SK-N-SH treated with all-trans-retinoic acid at 6 μM for 48 hours (cell line): Measurements from ENCODE around the gene GJC2.

Experiments
- ATAC-seq: fragments of 200-7000 bp; cut with Tn5 transposase; 3 replicates; pipeline ENCODE4 v1.9.1; 2020; ENCODE audit warnings: mild to moderate bottlenecking, moderate library complexity
- ARNTL ChIP-seq: fragments of 450-650 bp; formaldehyde crosslinking; IDR thresholded peaks from 2 replicates; pipeline ENCODE4 v1.5.0; 2020; ENCODE audit warnings: low read depth, mild to moderate bottlenecking, moderate library complexity, borderline replicate concordance
- BACH2 ChIP-seq: fragments of 250-450 bp; sonication (Bioruptor Pico); IDR thresholded peaks from 2 replicates; pipeline ENCODE4 v1.9.0; 2021; ENCODE audit warnings: mild to moderate bottlenecking, borderline replicate concordance
- CREB5 ChIP-seq: fragments of 250-450 bp; sonication (Bioruptor Pico); IDR thresholded peaks from 2 replicates; pipeline ENCODE4 v1.5.1; 2020; ENCODE audit warnings: low read depth, mild to moderate bottlenecking, moderate library complexity
- CSDC2 ChIP-seq: fragments of 250-450 bp; sonication (Bioruptor Pico); IDR thresholded peaks from 2 replicates; pipeline ENCODE4 v1.5.0; 2020; ENCODE audit warnings: mild to moderate bottlenecking, moderate library complexity
- CSRNP3 ChIP-seq: fragments of 250-450 bp; sonication (Bioruptor Pico); IDR thresholded peaks from 2 replicates; pipeline ENCODE4 v1.5.1; 2021; ENCODE audit warnings: mild to moderate bottlenecking, moderate library complexity
- ESRRG ChIP-seq: fragments of 250-450 bp; sonication (Bioruptor Pico); IDR thresholded peaks from 2 replicates; pipeline ENCODE4 v1.6.1; 2021; ENCODE audit warnings: mild to moderate bottlenecking
- GLIS3 ChIP-seq: fragments of 250-450 bp; sonication (Bioruptor Pico); IDR thresholded peaks from 2 replicates; pipeline ENCODE4 v1.5.0; 2020; ENCODE audit warnings: mild to moderate bottlenecking, moderate library complexity
- ISL1 ChIP-seq: fragments of 250-450 bp; sonication (Bioruptor Pico); IDR thresholded peaks from 2 replicates; pipeline ENCODE4 v2.1.2; 2022; ENCODE audit warnings: mild to moderate bottlenecking, moderate library complexity
- OSR1 ChIP-seq: fragments of 250-450 bp; sonication (Bioruptor Pico); IDR thresholded peaks from 2 replicates; pipeline ENCODE4 v1.8.0; 2022; ENCODE audit warnings: moderate library complexity, mild to moderate bottlenecking, inconsistent platforms
- POU6F1 ChIP-seq: fragments of 250-450 bp; sonication (Bioruptor Pico); IDR thresholded peaks from 2 replicates; pipeline ENCODE4 v1.8.0; 2021; ENCODE audit warnings: low read depth, mild to moderate bottlenecking, moderate library complexity, borderline replicate concordance
- PPARA ChIP-seq: fragments of 250-450 bp; sonication (Bioruptor Pico); IDR thresholded peaks from 2 replicates; pipeline ENCODE4 v1.5.0; 2020; ENCODE audit warnings: mild to moderate bottlenecking, borderline replicate concordance
- SNAI2 ChIP-seq: fragments of 250-450 bp; sonication (Bioruptor Pico); IDR thresholded peaks from 2 replicates; pipeline ENCODE4 v1.5.0; 2020; ENCODE audit warnings: mild to moderate bottlenecking, moderate library complexity
- TCF4 ChIP-seq: fragments of 250-450 bp; sonication (Bioruptor Pico); IDR thresholded peaks from 2 replicates; pipeline ENCODE4 v1.8.0; 2021; ENCODE audit warnings: mild to moderate bottlenecking, moderate library complexity, borderline replicate concordance
- TOX ChIP-seq: fragments of 250-450 bp; sonication (Bioruptor Pico); IDR thresholded peaks from 2 replicates; pipeline ENCODE4 v1.8.0; 2021; ENCODE audit warnings: mild to moderate bottlenecking, moderate library complexity, borderline replicate concordance
- TSHZ2 ChIP-seq: fragments of 250-450 bp; sonication (Bioruptor Pico); IDR thresholded peaks from 2 replicates; pipeline ENCODE4 v1.5.0; 2020; ENCODE audit warnings: mild to moderate bottlenecking, moderate library complexity
- ZC3H10 ChIP-seq: fragments of 250-450 bp; sonication (Bioruptor Pico); IDR thresholded peaks from 2 replicates; pipeline ENCODE4 v1.5.1; 2021; ENCODE audit warnings: mild to moderate bottlenecking, moderate library complexity
- ZFP3 ChIP-seq: fragments of 250-450 bp; sonication (Bioruptor Pico); IDR thresholded peaks from 2 replicates; pipeline ENCODE4 v1.5.0; 2020; ENCODE audit warnings: mild to moderate bottlenecking, moderate library complexity
- ZFP30 ChIP-seq: fragments of 450-650 bp; formaldehyde crosslinking; IDR thresholded peaks from 2 replicates; pipeline ENCODE4 v1.5.0; 2022; ENCODE audit warnings: mild to moderate bottlenecking, moderate library complexity
- ZNF565 ChIP-seq: fragments of 450-650 bp; formaldehyde crosslinking; conservative IDR thresholded peaks from 2 replicates; pipeline ENCODE4 v1.5.0; 2020; ENCODE audit warnings: low read depth, mild to moderate bottlenecking, moderate library complexity
- ZNF70 ChIP-seq: fragments of 450-650 bp; formaldehyde crosslinking; IDR thresholded peaks from 2 replicates; pipeline ENCODE4 v1.5.0; 2020; ENCODE audit warnings: mild to moderate bottlenecking, moderate library complexity
- ZNF8 ChIP-seq: fragments of 450-650 bp; formaldehyde crosslinking; IDR thresholded peaks from 2 replicates; pipeline ENCODE4 v1.5.0; 2020; ENCODE audit warnings: mild to moderate bottlenecking, moderate library complexity
- TF ChIP-seq, protein P1 (sequence below): fragments of 250-450 bp; sonication (Bioruptor Pico); IDR thresholded peaks from 2 replicates; pipeline ENCODE4 v1.8.0; 2020; ENCODE audit warnings: mild to moderate bottlenecking, moderate library complexity, borderline replicate concordance

GJC2 gene

GRCh38 chr1:228112617-228113016, 37.1 kb upstream of the GJC2 start:
- no peak for TF ChIP-seq ARNTL (CRISPR knock-in tag)
- no peak for TF ChIP-seq CSRNP3 (CRISPR knock-in tag)
- TF ChIP-seq GLIS3 (CRISPR knock-in tag), result no peak
- no peak for TF ChIP-seq CREB5
- TF ChIP-seq BACH2 (CRISPR knock-in tag), result no peak
- no peak for TF ChIP-seq PPARA (CRISPR knock-in tag)
- TF ChIP-seq ZC3H10, result no peak
- TF ChIP-seq OSR1 (CRISPR knock-in tag), result no peak
- no peak for TF ChIP-seq TSHZ2
- no peak for ATAC-seq

DNA sequence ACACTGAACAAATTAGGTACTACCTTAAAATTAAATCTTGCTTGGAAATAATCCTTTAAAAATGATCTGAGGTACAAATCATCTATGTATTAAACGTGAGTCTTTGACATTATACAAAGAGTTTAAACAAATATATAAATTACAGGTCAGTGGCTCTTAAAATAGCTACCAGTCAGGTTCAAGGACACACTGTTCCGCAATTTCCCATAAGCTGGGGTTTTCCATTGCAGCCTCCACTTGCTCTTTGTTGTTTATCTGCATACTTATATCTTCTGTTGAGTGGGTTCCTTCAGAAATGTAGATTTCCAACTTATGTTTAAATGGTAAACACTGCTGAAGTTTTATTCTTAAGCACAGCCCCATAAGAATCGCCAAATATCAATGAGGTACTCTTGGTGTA, 34.9 kb upstream of the GJC2 start:
- no peak for TF ChIP-seq TCF4 (CRISPR knock-in tag)
- no peak for TF ChIP-seq ZFP3 (CRISPR knock-in tag)
- no peak for TF ChIP-seq OSR1 (CRISPR knock-in tag)
- no peak for TF ChIP-seq GLIS3 (CRISPR knock-in tag)
- no peak for TF ChIP-seq ARNTL (CRISPR knock-in tag)
- TF ChIP-seq TOX (CRISPR knock-in tag), result no peak
- no peak for TF ChIP-seq ESRRG (CRISPR knock-in tag)
- no peak for TF ChIP-seq ZNF70 (CRISPR knock-in tag)
- TF ChIP-seq CSDC2 (CRISPR knock-in tag), result no peak
- no peak for TF ChIP-seq ZNF565 (CRISPR knock-in tag)
- no peak for TF ChIP-seq SNAI2
- TF ChIP-seq, protein P1, sequence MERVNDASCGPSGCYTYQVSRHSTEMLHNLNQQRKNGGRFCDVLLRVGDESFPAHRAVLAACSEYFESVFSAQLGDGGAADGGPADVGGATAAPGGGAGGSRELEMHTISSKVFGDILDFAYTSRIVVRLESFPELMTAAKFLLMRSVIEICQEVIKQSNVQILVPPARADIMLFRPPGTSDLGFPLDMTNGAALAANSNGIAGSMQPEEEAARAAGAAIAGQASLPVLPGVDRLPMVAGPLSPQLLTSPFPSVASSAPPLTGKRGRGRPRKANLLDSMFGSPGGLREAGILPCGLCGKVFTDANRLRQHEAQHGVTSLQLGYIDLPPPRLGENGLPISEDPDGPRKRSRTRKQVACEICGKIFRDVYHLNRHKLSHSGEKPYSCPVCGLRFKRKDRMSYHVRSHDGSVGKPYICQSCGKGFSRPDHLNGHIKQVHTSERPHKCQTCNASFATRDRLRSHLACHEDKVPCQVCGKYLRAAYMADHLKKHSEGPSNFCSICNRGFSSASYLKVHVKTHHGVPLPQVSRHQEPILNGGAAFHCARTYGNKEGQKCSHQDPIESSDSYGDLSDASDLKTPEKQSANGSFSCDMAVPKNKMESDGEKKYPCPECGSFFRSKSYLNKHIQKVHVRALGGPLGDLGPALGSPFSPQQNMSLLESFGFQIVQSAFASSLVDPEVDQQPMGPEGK (CRISPR knock-in tag), result no peak
- TF ChIP-seq POU6F1 (CRISPR knock-in tag), result no peak
- no peak for TF ChIP-seq ZNF8
- no peak for ATAC-seq

GRCh38 chr1:228117335-228117734, 32.4 kb upstream of the GJC2 start:
- ATAC-seq, result no peak
- TF ChIP-seq ISL1 (CRISPR knock-in tag), result no peak
- no peak for TF ChIP-seq BACH2 (CRISPR knock-in tag)
- no peak for TF ChIP-seq ZNF565 (CRISPR knock-in tag)
- TF ChIP-seq PPARA (CRISPR knock-in tag), result no peak
- TF ChIP-seq CSDC2 (CRISPR knock-in tag), result no peak
- no peak for TF ChIP-seq TSHZ2
- no peak for TF ChIP-seq TOX (CRISPR knock-in tag)
- TF ChIP-seq POU6F1 (CRISPR knock-in tag), result no peak
- TF ChIP-seq ESRRG (CRISPR knock-in tag), result no peak
- no peak for TF ChIP-seq CSRNP3 (CRISPR knock-in tag)
- TF ChIP-seq GLIS3 (CRISPR knock-in tag), result no peak
- no peak for TF ChIP-seq ARNTL (CRISPR knock-in tag)
- TF ChIP-seq SNAI2, result no peak
- no peak for TF ChIP-seq ZFP30 (CRISPR knock-in tag)
